GM18505 (cell line): Measurements from ENCODE around the gene ADSL.
A peak's percentile ranks its signal among the peaks of the same experiment; 100 is the strongest.
"Not testable (repeated sequence)": the region's sequence is repeated elsewhere in the genome, so short reads cannot be mapped to it uniquely, and the experiment has no call there.

ENCODE experiments used
- ATAC-seq: cut with Tn5 transposase; IDR thresholded peaks from one replicate; pipeline ENCODE4 v1.9.1; 2021; ENCODE audit not compliant: unreplicated experiment
- POLR2A ChIP-seq: IDR thresholded peaks from 4 replicates; pipeline ENCODE4 v1.6.1; 2011; ENCODE audit warnings: borderline replicate concordance; ENCODE audit not compliant: insufficient read depth, insufficient read length; ENCODE audit errors: extremely low read depth

Gene ADSL

GRCh38 chr22:40346185-40347118 is at the start of gene ADSL:
TSS of gene ADSL (plus strand) at chr22:40346500. CDS start at chr22:40346559, 59 bp downstream.
- peak; percentile 98 for TF ChIP-seq POLR2A
- ATAC-seq, result peak; percentile 77

- ATAC-seq, result no peak
- no peak for TF ChIP-seq POLR2A
These were observed 46.0 kb upstream of the ADSL start for GRCh38 chr22:40300316-40300715.

- no peak for ATAC-seq
- TF ChIP-seq POLR2A, result no peak
These were observed 45.2 kb upstream of the ADSL start for GRCh38 chr22:40300884-40301672.

GRCh38 chr22:40302149-40302548 is 44.2 kb upstream of the ADSL start:
- no peak for ATAC-seq
- TF ChIP-seq POLR2A, result no peak

- TF ChIP-seq POLR2A, result no peak
- no peak for ATAC-seq
These were observed 40.7 kb upstream of the ADSL start for GRCh38 chr22:40305625-40306024.

GRCh38 chr22:40308999-40309573 is 37.2 kb upstream of the ADSL start:
- no peak for TF ChIP-seq POLR2A
- no peak for ATAC-seq

- TF ChIP-seq POLR2A, result no peak
- no peak for ATAC-seq
These were observed 36.7 kb upstream of the ADSL start for GRCh38 chr22:40309631-40310030.

- TF ChIP-seq POLR2A, result no peak
- ATAC-seq, result no peak
These were observed 36.1 kb upstream of the ADSL start for GRCh38 chr22:40310081-40310767.

- no peak for ATAC-seq
These were observed 35.6 kb upstream of the ADSL start for GRCh38 chr22:40310768-40311120.

GRCh38 chr22:40311646-40312045 is 34.7 kb upstream of the ADSL start:
- ATAC-seq, result not testable (repeated sequence)

More at GRCh38 chr22:40310768-40311120, 35.6 kb upstream of the ADSL start:
- TF ChIP-seq POLR2A, result no peak

GRCh38 chr22:40312050-40312449 is 34.2 kb upstream of the ADSL start:
- ATAC-seq, result no peak
- TF ChIP-seq POLR2A, result no peak

GRCh38 chr22:40313007-40313406 is 33.3 kb upstream of the ADSL start:
- TF ChIP-seq POLR2A, result no peak
- no peak for ATAC-seq

GRCh38 chr22:40314041-40314440 is 32.3 kb upstream of the ADSL start:
- no peak for ATAC-seq
- TF ChIP-seq POLR2A, result no peak

GRCh38 chr22:40320687-40321086 is 25.6 kb upstream of the ADSL start:
- no peak for ATAC-seq
- no peak for TF ChIP-seq POLR2A

GRCh38 chr22:40322021-40322420 is 24.3 kb upstream of the ADSL start:
- no peak for ATAC-seq

More at GRCh38 chr22:40322021-40322420, 24.3 kb upstream of the ADSL start:
- TF ChIP-seq POLR2A, result no peak
